PFSK-1 (cell line): ENCODE data around the gene URI1.

ENCODE experiments used
- POLR2AphosphoS5 ChIP-seq: IDR thresholded peaks from 2 replicates; pipeline ENCODE4 v1.6.1; 2012; ENCODE audit warnings: low read depth, mild to moderate bottlenecking, control low read depth, low read length, moderate library complexity
- SIN3A ChIP-seq: IDR thresholded peaks from 2 replicates; pipeline ENCODE4 v1.6.1; 2012; ENCODE audit warnings: mild to moderate bottlenecking, low read length, moderate library complexity, borderline replicate concordance; ENCODE audit not compliant: insufficient read depth
- TAF1 ChIP-seq: IDR thresholded peaks from 2 replicates; pipeline ENCODE4 v1.6.1; 2012; ENCODE audit warnings: low read length, control low read depth, borderline replicate concordance; ENCODE audit not compliant: insufficient read depth
- TF ChIP-seq, protein P1 (sequence below), 2 experiments: IDR thresholded peaks; 2 replicates each; pipeline versions ENCODE4 v1.6.1 to v1.8.0; 2011 to 2012; ENCODE audit warnings: low read depth in 2 of 2, low read length in 2 of 2, control low read depth in 1 of 2, inconsistent platforms in 1 of 2, mild to moderate bottlenecking in 1 of 2, moderate library complexity in 1 of 2; ENCODE audit not compliant: insufficient read depth in 1 of 2

DNA sequence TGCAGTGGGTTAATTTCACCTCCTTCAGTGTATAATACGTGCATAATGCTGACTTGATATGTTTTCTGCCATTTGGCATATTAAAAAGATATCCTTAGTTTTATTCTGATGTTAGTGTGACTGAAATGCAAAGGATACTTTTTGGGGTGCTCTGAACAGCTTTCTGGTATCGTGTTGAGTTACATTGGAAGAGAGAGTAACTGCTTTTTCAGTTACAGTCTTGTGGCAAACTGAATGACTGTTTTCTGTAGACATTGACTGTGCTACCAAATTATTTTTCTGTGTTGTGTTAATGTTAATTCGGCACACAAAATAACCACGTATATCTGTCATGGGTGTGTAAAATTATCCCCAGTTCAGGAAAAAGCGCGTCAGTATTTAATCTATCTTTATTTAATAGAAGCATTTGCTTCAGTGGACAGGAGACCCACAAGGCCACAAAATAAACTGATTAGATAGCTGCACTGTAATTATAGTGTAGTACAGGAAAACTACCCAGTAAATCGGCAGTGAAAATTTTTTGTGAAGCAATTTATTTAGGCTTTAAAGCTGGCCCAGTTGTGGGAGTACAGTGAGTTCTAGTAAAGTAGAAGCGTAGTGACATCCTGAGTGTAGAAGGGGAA lies 2.5 kb downstream of the URI1 start:
- TF ChIP-seq, protein P1, sequence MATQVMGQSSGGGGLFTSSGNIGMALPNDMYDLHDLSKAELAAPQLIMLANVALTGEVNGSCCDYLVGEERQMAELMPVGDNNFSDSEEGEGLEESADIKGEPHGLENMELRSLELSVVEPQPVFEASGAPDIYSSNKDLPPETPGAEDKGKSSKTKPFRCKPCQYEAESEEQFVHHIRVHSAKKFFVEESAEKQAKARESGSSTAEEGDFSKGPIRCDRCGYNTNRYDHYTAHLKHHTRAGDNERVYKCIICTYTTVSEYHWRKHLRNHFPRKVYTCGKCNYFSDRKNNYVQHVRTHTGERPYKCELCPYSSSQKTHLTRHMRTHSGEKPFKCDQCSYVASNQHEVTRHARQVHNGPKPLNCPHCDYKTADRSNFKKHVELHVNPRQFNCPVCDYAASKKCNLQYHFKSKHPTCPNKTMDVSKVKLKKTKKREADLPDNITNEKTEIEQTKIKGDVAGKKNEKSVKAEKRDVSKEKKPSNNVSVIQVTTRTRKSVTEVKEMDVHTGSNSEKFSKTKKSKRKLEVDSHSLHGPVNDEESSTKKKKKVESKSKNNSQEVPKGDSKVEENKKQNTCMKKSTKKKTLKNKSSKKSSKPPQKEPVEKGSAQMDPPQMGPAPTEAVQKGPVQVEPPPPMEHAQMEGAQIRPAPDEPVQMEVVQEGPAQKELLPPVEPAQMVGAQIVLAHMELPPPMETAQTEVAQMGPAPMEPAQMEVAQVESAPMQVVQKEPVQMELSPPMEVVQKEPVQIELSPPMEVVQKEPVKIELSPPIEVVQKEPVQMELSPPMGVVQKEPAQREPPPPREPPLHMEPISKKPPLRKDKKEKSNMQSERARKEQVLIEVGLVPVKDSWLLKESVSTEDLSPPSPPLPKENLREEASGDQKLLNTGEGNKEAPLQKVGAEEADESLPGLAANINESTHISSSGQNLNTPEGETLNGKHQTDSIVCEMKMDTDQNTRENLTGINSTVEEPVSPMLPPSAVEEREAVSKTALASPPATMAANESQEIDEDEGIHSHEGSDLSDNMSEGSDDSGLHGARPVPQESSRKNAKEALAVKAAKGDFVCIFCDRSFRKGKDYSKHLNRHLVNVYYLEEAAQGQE (IDR thresholded peaks at IDR 0.05; ENCODE audit: insufficient read depth in 1 of 2, low read depth in 2 of 2, low read length in 2 of 2) = no peak
- TF ChIP-seq POLR2AphosphoS5 (no peak), TAF1 (no peak), SIN3A (no peak)
